ENCODE results near the gene GNLY.
A peak's percentile ranks its signal among the peaks of the same experiment; 100 is the strongest.
"Not testable (repeated sequence)": the region's sequence is repeated elsewhere in the genome, so short reads cannot be mapped to it uniquely, and the experiment has no call there.

Gene GNLY

DNA sequence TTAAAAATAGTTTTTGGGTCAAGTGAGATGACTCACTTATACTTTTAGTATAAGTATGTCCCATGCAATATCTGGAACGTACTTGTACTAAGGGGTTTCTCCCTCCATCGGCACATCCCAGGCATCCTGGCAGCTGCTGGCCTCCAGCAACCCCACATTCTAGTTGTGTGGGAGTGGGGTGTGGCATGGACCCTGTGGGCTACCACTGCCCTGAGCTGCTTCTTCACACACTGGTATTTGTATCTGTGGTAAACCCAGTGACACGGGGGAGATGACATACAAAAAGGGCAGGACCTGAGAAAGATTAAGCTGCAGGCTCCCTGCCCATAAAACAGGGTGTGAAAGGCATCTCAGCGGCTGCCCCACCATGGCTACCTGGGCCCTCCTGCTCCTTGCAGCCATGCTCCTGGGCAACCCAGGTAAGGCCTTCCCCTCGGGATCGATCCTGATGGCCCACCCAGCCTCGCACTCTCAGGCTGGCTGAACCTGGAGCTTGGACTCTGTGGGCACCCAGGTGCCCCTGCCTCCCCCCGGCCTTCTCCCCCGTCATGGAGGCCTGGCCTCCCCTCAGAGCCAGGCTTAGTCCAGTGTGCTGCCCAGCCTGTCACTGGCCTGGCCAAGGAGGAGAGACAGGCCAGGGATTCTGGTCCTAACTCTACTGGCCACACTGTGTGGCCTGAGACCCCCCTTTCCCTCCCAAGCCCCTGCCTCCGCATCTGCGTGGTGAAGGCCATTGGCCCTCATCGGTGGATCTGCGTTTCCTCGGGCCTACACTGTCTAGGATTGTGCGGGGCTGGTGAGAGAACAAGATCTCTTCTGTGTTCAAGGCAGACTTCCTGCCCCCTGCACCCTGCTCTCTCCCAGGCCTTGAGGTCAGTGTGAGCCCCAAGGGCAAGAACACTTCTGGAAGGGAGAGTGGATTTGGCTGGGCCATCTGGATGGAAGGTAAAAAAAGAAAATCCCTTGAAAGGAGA, at the start of gene GNLY:
TSS of gene GNLY (plus strand) at position 307 of the 974 bp plus-strand sequence. CDS start at position 368, 61 bp downstream.
- Mint-ChIP-seq H3K9me3 (no peaks in the 10 kb centered on the region), H3K27ac (peak within 1 kb of the TSS; percentile 16 to 74), H3K4me1 (peaks cover 36% of the 10 kb centered on the region), H3K4me3 (no peak within 1 kb of the TSS), H3K27me3 (no peaks in the 10 kb centered on the region)
- DNase-seq (no peak), ATAC-seq (peak; percentile 42)

DNA sequence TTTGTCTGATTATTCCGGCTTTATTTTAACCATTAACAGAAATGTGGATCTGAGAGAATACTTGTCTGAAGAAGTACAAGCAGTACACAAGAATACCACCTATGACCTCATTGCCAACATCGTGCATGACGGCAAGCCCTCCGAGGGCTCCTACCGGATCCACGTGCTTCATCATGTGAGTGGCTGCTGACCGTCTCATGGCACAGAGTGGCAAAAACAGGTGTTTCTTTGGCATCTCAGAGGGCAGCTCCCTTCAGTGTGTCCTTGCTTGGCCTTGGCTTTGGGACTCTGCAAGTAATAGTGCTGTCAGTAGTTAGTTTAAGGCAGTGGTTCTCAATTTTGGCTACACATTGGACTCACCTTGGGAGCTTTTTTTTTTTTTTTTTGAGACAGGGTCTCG, 49.2 kb upstream of the GNLY start:
- ATAC-seq (no peak), DNase-seq (no peak)
- Mint-ChIP-seq H3K9me3 (no peaks in the 10 kb centered on the region), H3K27me3 (no peaks in the 10 kb centered on the region), H3K4me1 (peaks cover 19% of the 10 kb centered on the region), H3K4me3 (no peak overlapping the region), H3K27ac (peak overlapping the region in 1 of 2 donors; percentile 34)

DNA sequence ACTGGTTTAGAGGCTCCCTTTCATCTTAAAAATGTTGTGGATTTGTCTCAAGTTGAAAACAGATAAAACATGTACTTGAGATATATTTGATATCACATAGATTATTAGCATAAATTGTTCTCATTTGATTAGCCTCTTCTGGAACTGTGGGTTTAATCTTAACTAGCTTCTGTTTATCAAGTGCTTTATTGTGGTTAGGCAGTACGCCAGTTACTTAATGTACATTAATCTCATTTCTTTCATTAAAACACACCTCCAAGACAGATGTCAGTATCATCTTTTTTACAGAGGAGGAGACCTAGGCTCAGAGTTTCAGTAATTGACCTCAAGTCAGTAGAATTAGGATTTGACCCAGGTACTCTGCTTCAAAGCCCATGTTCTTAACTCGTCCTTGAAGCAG, 48.0 kb upstream of the GNLY start:
- Mint-ChIP-seq H3K27ac (no peak overlapping the region), H3K9me3 (no peaks in the 10 kb centered on the region), H3K4me3 (no peak overlapping the region), H3K4me1 (peaks cover 19% of the 10 kb centered on the region), H3K27me3 (no peaks in the 10 kb centered on the region)
- no peak for ATAC-seq
- no peak for DNase-seq

DNA sequence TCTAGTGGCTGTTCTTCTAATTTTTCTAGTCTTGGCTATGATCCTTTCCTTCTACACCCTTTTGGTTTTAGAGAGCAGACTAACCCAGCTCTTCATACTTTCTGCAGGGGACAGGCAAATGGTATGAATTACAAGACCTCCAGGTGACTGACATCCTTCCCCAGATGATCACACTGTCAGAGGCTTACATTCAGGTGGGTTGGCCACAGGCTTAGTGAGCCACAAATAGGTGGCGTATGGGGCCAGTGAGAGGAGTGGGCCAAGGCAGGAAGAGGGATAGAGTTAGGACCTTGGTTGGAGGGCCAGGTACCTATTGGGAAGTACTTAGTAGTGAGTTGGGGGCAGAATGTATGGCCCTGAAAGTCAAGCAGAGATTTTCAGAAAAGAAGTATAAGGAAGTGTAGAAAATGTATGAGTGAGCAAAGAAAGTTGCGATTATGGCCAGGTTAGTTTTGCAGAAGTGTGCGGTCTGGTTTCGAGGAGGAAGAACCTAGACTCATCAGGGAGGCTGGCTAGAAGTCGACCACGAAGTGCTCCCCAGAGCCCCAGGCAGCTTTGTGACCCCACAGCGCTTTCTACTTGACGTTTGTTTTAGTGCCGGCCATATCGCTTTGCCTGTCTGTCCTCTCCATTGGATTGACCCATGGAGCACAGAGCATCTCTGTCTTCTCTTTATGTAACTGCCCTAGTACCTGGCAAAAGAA, 46.2 kb upstream of the GNLY start:
- DNase-seq (no peak), ATAC-seq (no peak)
- Mint-ChIP-seq H3K9me3 (no peaks in the 10 kb centered on the region), H3K27ac (no peak overlapping the region), H3K27me3 (no peaks in the 10 kb centered on the region), H3K4me3 (no peak overlapping the region), H3K4me1 (peaks cover 1% of the 10 kb centered on the region)

DNA sequence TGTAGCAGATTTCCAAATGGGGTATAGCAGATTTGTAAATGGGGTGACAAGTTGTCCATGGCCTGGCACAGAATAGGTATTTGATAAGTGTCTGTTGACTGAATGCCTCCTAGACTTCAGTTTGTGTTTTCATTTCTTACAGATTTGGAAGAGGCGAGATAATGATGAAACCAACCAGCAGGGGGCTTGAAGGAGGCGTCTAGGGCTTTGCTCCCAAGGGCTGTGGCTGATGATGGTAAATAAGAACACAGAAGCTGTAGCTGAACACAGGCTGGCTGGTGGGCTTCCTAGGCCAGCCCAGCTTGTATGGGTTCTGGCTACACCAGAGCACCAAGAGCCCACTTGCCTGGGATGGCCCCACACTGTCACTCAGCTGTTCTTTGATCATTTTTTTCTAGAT, 45.5 kb upstream of the GNLY start:
- DNase-seq (no peak), ATAC-seq (peak; percentile 50)
- H3K27me3 Mint-ChIP-seq: no peaks in the 10 kb centered on the region
- H3K9me3 Mint-ChIP-seq: no peaks in the 10 kb centered on the region
- H3K27ac Mint-ChIP-seq: no peak overlapping the region
- no peak overlapping the region for H3K4me3 Mint-ChIP-seq
- H3K4me1 Mint-ChIP-seq: no peaks in the 10 kb centered on the region

DNA sequence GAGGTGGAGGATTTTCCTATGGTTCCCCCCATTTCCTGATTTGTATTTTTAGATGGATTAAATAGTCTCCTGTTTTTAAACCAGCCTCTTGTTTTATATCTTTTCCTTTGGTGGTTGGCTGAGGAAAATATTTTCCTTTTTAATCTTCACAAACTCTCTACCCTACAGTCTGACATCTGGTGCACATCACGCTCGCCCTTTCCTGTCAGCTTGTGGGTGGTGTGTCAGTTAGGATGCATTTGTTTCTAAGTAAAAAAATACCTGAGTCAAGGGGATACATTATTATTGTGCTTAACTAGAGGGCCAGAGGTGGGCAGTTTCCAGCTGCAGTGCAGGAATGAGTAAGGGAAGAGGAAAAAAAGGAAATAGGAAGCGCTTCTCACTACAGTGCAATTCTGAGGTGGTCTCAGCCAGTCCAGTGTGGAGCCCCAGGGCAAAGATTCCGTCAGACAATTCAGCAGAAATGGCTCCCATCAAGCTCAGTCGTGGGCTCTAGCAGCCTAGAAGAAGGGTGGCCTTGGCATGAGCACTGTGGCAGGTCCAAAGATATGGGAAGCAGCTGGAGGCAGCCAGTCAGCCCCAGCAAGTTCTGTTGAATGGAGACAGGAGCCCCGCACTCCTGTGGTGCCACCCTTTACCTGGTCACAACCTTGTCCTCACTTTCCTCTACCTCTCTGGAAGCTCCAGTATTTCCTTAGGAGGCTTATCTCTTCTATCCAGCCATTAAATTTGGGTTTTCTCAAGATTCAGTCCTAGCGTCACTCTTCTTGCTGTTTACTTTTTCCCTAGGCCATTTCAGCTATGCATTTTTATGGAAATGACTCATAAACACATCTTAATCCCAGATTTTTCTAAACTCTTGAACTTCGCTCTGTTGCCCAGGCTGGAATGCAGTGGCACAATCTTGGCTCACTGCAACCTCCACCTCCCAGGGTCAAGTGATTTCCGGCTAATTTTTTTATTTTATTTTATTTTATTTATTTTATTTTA, 44.7 kb upstream of the GNLY start:
- Mint-ChIP-seq H3K9me3 (no peaks in the 10 kb centered on the region), H3K4me3 (no peak overlapping the region), H3K27ac (peak overlapping the region in 1 of 2 donors; percentile 7), H3K4me1 (no peaks in the 10 kb centered on the region), H3K27me3 (no peaks in the 10 kb centered on the region)
- DNase-seq (no peak), ATAC-seq (no peak)

DNA sequence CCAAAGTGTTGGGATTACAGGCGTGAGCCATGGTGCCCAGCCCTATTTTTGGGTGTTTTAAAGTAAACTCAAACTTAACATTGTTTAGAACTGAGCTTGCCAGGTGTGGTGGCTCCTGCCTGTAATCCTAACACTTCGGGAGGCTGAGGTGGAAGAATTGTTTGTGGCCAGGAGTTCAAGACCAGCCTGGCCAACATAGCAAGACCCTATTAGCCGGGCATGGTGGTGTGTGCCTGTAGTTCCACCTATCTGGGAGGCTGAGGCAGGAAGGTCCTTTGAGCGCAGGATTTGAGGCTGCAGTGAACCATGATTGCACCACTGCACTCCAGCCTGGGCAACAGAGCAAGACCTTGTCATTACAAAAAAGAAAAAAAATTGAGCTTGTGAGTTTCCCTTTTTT, 43.7 kb upstream of the GNLY start:
- Mint-ChIP-seq H3K27ac (no peak overlapping the region), H3K27me3 (no peaks in the 10 kb centered on the region), H3K9me3 (no peaks in the 10 kb centered on the region), H3K4me3 (no peak overlapping the region), H3K4me1 (no peaks in the 10 kb centered on the region)
- ATAC-seq (no peak), DNase-seq (no peak)

DNA sequence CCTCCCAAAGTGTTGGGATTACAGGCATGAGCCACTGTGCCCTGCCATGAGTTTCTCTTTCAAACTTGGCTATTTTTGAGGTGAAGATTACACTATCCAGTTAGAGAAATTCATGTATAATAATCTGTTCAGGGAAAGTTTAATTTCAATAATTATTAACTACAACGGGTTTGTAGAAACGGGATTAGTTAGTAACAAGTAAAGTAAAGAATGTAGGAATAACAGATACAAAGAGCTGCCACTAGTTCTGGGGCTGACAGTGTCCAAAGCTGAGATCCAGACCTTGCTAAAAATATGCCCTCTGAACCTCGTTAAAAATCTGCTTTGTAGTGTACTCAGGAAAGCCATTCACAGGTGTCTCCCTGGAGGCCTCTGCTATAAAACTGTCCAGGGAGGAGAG, 43.1 kb upstream of the GNLY start:
- Mint-ChIP-seq H3K9me3 (no peaks in the 10 kb centered on the region), H3K27ac (no peak overlapping the region), H3K27me3 (no peaks in the 10 kb centered on the region), H3K4me3 (no peak overlapping the region), H3K4me1 (no peaks in the 10 kb centered on the region)
- ATAC-seq (no peak), DNase-seq (no peak)

DNA sequence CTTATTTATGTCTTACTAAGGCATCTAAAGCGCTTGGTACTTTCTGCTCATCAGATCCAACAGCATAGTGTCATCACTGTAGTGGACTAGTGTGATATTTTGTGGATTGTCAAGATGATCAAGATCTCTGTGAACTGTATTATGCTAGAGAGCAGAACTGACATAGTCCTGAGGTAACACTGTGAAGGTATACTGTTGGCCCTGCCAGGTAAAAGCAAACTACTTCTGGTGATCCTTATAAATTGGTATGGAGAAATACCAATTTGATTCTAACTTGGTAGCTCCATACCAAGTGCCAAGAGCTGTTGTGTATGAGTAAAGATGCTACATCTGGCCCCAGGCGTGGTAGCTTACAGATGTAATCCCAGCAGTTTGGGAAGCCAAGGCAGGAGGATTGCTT, 42.1 kb upstream of the GNLY start:
- no peak overlapping the region for H3K27ac Mint-ChIP-seq
- no peaks in the 10 kb centered on the region for H3K9me3 Mint-ChIP-seq
- H3K4me1 Mint-ChIP-seq: no peaks in the 10 kb centered on the region
- DNase-seq (no peak), ATAC-seq (no peak)
- no peaks in the 10 kb centered on the region for H3K27me3 Mint-ChIP-seq
- no peak overlapping the region for H3K4me3 Mint-ChIP-seq

DNA sequence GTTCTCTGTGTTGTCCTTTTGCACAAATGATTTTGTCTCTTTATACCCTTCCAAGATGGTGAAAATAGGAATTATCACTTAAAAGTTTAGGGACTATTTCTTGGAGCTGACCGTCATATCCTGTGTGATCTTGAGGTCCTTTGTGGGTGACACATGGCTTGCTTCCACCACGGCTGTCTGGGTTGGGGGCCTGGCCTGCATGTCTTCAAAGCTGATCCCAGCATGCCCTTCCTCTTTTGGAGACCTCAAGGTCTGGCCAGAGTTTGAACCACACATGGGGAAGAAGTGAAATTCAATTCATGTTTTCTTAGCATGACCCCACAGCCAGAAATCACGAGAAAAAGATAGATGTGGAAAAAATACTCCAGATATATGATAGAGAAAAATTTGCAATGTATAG, 40.2 kb upstream of the GNLY start:
- H3K4me3 Mint-ChIP-seq: no peak overlapping the region
- H3K27ac Mint-ChIP-seq: no peak overlapping the region
- no peaks in the 10 kb centered on the region for H3K27me3 Mint-ChIP-seq
- H3K4me1 Mint-ChIP-seq: no peaks in the 10 kb centered on the region
- no peak for DNase-seq
- no peaks in the 10 kb centered on the region for H3K9me3 Mint-ChIP-seq
- no peak for ATAC-seq

DNA sequence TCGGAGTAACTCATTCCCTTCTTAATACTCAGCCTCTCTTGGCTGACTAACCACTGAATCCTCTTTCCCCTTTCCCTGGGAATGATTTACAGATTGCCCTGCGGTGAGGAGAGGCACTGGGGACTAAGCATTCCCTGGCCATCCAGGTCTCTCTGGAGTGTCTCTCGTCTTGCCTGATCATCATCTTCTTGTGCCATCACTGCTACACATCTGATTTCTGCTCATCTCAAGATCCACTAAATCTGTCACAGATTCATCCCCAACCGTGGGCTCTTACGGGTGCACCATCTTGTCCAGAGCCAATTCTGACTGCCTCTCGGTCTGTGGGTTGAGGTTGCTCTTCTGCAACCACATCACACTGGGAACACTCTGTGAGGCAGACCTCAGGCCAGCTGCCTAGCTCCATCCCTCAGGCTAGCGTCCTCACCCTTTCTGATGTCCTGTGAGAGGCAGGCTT, 38.2 kb upstream of the GNLY start:
- Mint-ChIP-seq H3K4me1 (no peaks in the 10 kb centered on the region), H3K4me3 (no peak overlapping the region), H3K27me3 (no peaks in the 10 kb centered on the region), H3K27ac (peak overlapping the region; percentile 7 to 47), H3K9me3 (no peaks in the 10 kb centered on the region)
- DNase-seq: no peak
- no peak for ATAC-seq

DNA sequence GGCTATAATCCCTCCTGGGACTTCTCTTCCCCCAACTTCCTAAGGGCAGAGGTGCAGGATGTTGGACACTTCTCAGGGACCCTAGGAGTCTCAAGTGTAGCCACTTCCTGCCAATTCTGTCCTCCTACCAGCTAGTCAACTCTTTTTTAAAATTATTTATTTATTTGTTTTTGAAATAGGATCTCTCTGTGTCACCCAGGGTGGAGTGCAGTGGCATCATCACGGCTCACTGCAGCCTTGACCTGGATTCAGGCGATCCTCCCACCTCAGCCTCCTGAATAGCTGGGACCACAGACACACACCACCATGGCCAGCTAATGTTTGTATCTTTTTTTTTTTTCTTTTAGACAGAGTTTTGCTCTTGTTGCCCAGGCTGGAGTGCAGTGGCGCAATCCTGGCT, 37.7 kb upstream of the GNLY start:
- Mint-ChIP-seq H3K4me3 (no peak overlapping the region), H3K27ac (peak overlapping the region; percentile 7 to 47), H3K27me3 (no peaks in the 10 kb centered on the region), H3K9me3 (no peaks in the 10 kb centered on the region), H3K4me1 (no peaks in the 10 kb centered on the region)
- no peak for DNase-seq
- ATAC-seq: no peak

DNA sequence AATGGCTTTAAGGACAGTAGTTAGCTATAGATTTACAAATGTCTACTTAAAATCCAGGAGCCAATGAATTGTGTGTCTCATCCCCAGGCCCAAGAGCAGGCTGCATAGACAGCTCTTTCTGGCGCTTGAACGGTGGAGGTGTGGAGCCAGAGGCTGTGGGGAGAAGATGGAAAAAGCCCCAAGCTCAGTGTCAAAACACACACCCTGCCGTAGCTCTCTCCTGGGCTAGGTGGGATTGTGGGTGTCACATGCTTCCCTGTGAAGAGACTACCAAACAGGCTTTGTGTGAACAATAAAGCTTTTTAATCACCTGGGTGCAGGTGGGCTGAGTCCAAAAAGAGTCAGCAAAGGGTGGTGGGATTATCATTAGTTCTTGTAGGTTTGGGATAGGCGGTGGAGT, 36.8 kb upstream of the GNLY start:
- not testable (repeated sequence) for H3K9me3 Mint-ChIP-seq, ATAC-seq, H3K4me3 Mint-ChIP-seq, H3K4me1 Mint-ChIP-seq, DNase-seq, H3K27me3 Mint-ChIP-seq, H3K27ac Mint-ChIP-seq

DNA sequence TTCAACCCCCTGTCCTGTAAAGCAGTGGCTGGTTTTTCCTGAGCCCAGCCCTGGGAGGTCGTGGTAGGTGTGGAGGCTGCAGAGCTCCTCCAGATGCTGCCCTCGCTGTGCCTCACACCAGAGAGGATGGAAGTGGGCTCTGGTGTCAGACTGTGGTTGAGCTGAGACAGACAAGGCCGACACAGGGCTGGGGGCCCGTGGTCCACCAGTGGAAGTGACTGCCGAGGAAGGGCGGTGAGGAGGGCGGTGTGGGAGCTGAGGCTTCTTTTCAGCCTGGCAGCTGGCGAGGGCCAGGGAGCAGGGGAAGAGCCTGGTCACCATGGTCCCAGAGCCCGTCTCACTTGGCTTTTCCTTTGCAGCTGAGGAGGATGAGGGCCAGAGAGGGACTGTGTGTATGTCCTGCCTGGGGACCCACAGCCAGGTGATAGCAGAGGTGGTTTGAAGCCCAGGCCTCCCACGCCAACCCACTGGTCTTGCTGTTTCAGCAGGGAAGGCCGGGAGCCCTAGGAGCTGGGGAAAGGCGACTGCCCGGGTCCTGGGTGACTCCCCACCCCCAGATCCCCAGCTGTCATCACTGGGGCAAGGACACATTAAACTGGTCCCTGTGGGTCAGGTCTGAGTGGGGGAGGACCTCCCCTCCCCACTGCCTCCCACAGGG, 34.7 kb upstream of the GNLY start:
- Mint-ChIP-seq H3K4me1 (no peaks in the 10 kb centered on the region), H3K9me3 (no peaks in the 10 kb centered on the region), H3K4me3 (no peak overlapping the region), H3K27me3 (no peaks in the 10 kb centered on the region), H3K27ac (no peak overlapping the region)
- ATAC-seq (no peak), DNase-seq (no peak)

DNA sequence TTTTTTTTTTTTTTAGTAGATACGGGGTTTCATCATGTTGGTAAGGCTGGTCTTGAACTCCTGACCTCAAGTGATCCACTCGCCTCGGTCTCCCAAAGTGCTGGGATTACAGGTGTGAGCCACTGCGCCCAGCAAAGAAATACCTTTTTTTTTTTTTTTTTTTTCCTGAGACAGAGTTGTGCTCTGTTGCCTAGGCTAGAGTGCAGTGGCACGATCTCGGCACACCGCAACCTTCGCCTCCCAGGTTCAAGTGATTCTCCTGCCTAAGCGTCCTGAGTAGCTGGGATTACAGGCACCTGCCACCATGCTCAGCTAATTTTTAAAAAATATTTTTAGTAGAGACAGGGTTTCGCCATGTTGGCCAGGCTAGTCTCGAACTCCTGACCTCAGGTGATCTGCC, 33.9 kb upstream of the GNLY start:
- H3K4me3 Mint-ChIP-seq, H3K27ac Mint-ChIP-seq, ATAC-seq, H3K9me3 Mint-ChIP-seq, H3K27me3 Mint-ChIP-seq, H3K4me1 Mint-ChIP-seq, DNase-seq: not testable (repeated sequence)

Measured in stimulated activated naive CD8-positive, alpha-beta T cell treated with anti-CD3 and anti-CD28 coated beads, Interleukin-15, amount 100 ng/mL, for 72 hours (primary cell).